A673 (cell line): Measurements from ENCODE around the gene TMEM43. TPM values are rescaled to one million over a fixed set of nuclear protein-coding genes. Genes with fewer than 3 reads are reported as not detected.

ENCODE experiments used
- BruUV-seq: library from RNA; stranded (reverse); fragments of 400-500 nt; replicated peaks from 2 replicates; lab custom pipeline; 2021; lab: Mats Ljungman, UMichigan
- CTCF ChIA-PET: fragments of 300-600 bp; sonication (Branson Sonifier 250); formaldehyde crosslinking; loops from one replicate; lab custom pipeline; 2022; ENCODE audit warnings: antibody characterized with exemption; lab: Charles Lee
- POLR2A ChIA-PET: fragments of 300-600 bp; sonication (Branson Sonifier 250); formaldehyde crosslinking; loops from one replicate; lab custom pipeline; 2022; ENCODE audit warnings: antibody characterized with exemption; ENCODE audit not compliant: low non-redundant PET; lab: Charles Lee
- DNase-seq: peaks from one replicate; pipeline ENCODE4 v3.0.0-alpha.2; 2015; ENCODE audit warnings: low spot score
- H3K27ac ChIP-seq: fragments of 200-600 bp; sonication (generic); 2 replicates; pipeline ENCODE4 v1.5.1; 2016; ENCODE audit warnings: mixed run types, low read depth, mild to moderate bottlenecking, mixed read lengths, antibody characterized with exemption, low read length; ENCODE audit not compliant: poor library complexity, severe bottlenecking
- H3K27me3 ChIP-seq: fragments of 200-600 bp; sonication (generic); replicated peaks from 2 replicates; pipeline ENCODE4 v1.6.1; 2017; ENCODE audit warnings: mixed run types, low read depth, mild to moderate bottlenecking, mixed read lengths, antibody characterized with exemption, low read length; ENCODE audit not compliant: insufficient read depth, poor library complexity
- H3K36me3 ChIP-seq: fragments of 200-600 bp; sonication (generic); 2 replicates; pipeline ENCODE4 v1.6.1; 2016; ENCODE audit warnings: mixed run types, mild to moderate bottlenecking, mixed read lengths, antibody characterized with exemption, low read length; ENCODE audit not compliant: insufficient read depth, poor library complexity, severe bottlenecking
- H3K4me1 ChIP-seq: fragments of 200-600 bp; sonication (generic); 2 replicates; pipeline ENCODE4 v1.6.1; 2017; ENCODE audit warnings: mixed run types, mild to moderate bottlenecking, mixed read lengths, antibody characterized with exemption, low read length; ENCODE audit not compliant: insufficient read depth, poor library complexity, severe bottlenecking
- H3K4me3 ChIP-seq: fragments of 200-600 bp; sonication (generic); 2 replicates; pipeline ENCODE4 v1.5.1; 2016; ENCODE audit warnings: low read depth, mixed run types, mild to moderate bottlenecking, mixed read lengths, low read length; ENCODE audit not compliant: poor library complexity, severe bottlenecking
- H3K9me3 ChIP-seq: fragments of 200-600 bp; sonication (generic); 2 replicates; pipeline ENCODE4 v1.6.1; 2016; ENCODE audit warnings: mixed run types, low read depth, mild to moderate bottlenecking, mixed read lengths, antibody characterized with exemption, low read length; ENCODE audit not compliant: poor library complexity, severe bottlenecking
- EZH2 ChIP-seq: fragments of 200-600 bp; sonication (generic); IDR thresholded peaks from 2 replicates; pipeline ENCODE4 v1.6.1; 2017; ENCODE audit warnings: borderline replicate concordance, low read depth, mild to moderate bottlenecking, mixed read lengths, antibody characterized with exemption, low read length; ENCODE audit not compliant: poor library complexity, severe bottlenecking
- intact Hi-C: fragments of 100-400 bp; cut with micrococcal nuclease; formaldehyde crosslinking; loops from one replicate; pipeline ENCODE4 v1.10.0; 2022; ENCODE audit not compliant: unreplicated experiment
- total RNA-seq: library from RNA; stranded (reverse); gene quantifications from 2 replicates; pipeline ENCODE4 v1.2.3, GENCODE V29; 2021
- TF ChIP-seq, protein P1 (sequence below): fragments of 300-800, 200-600 bp; sonication (generic); conservative IDR thresholded peaks from 2 replicates; pipeline ENCODE4 v1.5.1; 2017; ENCODE audit warnings: low read depth, mild to moderate bottlenecking, antibody characterized with exemption, low read length, moderate library complexity, mixed read lengths

TMEM43 gene
- total RNA-seq, 1 experiment from 2014 or later = 55.6 TPM

DNA sequence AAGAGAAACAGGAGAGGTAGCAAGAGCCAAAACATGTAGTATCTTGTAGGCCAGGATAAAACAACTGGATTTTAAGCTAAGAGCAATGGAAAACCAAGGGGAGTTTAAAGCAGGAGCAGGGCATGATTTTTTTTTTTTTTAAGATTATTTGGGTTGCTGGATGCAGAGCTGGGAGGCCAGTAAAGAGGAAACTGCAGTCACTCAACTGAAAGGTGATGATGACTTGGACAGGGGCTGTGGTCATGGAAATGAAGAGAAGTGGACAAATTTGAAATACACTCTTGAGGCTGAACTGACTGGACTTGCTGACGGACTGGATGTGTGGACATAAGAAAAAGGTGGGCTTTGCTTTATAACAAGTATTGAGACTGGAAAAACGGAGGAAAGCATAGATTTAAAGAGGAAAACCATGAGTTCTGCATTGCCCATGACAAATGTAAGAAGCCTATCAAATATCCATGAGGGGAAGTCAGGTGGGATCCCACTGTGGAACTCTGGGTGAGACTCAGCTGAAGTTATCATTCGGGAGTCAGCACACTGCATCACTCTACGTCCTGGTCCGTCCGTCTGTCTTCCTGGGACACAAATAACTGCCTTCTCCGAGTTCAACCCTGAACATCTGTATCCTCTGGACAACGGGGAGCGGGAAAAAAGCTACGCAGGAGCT lies 52.9 kb downstream of the TMEM43 start:
- ChIA-PET POLR2A (interaction anchor here (0.6 kb wide), 1 partner anchor 65 kb away, joined by 3 read pairs; no protein-coding TSS in a partner anchor), CTCF (interaction anchor here (1.4 kb wide), 1 partner anchor 26 kb away, joined by 6 read pairs; no protein-coding TSS in a partner anchor)
- DNase-seq = no peak
- TF ChIP-seq, protein P1, sequence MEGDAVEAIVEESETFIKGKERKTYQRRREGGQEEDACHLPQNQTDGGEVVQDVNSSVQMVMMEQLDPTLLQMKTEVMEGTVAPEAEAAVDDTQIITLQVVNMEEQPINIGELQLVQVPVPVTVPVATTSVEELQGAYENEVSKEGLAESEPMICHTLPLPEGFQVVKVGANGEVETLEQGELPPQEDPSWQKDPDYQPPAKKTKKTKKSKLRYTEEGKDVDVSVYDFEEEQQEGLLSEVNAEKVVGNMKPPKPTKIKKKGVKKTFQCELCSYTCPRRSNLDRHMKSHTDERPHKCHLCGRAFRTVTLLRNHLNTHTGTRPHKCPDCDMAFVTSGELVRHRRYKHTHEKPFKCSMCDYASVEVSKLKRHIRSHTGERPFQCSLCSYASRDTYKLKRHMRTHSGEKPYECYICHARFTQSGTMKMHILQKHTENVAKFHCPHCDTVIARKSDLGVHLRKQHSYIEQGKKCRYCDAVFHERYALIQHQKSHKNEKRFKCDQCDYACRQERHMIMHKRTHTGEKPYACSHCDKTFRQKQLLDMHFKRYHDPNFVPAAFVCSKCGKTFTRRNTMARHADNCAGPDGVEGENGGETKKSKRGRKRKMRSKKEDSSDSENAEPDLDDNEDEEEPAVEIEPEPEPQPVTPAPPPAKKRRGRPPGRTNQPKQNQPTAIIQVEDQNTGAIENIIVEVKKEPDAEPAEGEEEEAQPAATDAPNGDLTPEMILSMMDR = no peak
- TF ChIP-seq EZH2 = no peak
- TSS peak; percentile 57 for BruUV-seq
- Histone ChIP-seq H3K4me1 (peaks cover 18% of the 10 kb centered on the region), H3K4me3 (peak overlapping the region; percentile 62), H3K27me3 (no peaks in the 10 kb centered on the region), H3K36me3 (peaks cover 19% of the 10 kb centered on the region), H3K9me3 (no peaks in the 10 kb centered on the region), H3K27ac (peak overlapping the region; percentile 94)
- intact Hi-C loops = loop anchor here (5.0 to 10.0 kb wide), 2 partner anchors 50 to 767 kb away; partner anchors contain the start of genes NR2C2 and TMEM43

DNA sequence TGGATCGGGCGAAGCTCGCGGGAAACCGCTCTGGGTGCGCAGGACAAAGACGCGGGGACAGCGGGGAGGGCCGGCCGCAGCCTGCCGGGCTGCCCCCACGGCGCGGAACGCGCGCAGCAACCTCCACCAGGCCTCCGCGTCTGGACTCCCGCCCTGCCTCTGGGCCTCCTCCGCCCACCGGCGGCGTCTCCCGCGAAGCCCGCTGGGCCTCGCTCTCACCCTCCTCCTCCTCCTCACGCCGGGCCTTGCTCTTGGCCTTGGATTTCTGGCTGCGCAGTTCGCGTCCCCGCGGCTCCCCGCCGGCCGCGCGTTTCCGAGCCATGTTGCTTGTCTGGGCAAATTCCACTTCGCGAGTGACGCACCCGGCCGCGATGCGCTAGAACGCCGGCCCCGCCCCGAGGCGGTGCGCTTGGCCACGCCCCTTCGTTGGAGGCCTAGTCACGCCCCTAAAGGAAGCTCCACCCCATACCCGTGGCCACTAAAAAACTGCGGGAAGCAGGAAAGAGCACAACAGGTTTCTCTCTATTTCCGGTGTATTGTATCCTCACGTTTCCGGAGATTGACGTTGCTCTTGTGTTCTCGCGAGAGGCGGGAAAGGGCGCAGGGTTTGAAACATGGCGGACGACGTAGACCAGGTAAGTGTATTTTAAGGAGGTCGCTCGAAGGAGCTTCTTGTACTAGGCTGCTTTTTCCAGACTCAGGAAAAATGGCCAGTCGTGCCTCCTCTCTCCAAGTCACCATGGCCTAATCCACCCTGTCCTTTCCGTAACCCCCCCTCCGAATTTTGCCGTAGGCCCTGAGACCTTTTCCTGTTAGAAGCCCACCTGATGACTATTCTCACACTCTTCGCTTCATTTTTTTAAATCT lies 53.6 kb downstream of the TMEM43 start, which contains the start of the genes LSM3 and XPC:
TSS of gene LSM3 (plus strand) at position 571 of the 867 bp plus-strand sequence. CDS start at position 615, 44 bp downstream.
TSS of gene XPC (minus strand) at position 355 of the 867 bp plus-strand sequence. CDS start at position 322, 33 bp downstream.
- no peak for TF ChIP-seq EZH2
- TF ChIP-seq, protein P1 = no peak

DNA sequence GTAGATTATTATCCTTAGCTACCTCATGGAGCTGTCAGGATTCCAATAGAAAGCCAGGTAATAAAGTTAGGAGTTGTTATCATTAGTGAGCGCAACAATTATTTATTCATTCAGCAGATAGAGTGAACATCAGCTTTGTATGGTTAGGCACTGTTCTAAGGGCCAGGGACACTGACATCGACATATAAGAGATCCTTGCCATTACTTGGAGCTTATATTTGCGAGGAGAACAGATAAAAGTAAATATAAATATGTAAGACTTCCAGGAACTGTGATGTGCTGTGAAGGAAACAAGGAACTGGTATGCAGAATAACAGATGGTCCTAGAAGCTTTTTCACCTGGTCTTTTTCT lies 54.2 kb downstream of the TMEM43 start:
- Histone ChIP-seq H3K9me3 (no peaks in the 10 kb centered on the region), H3K27me3 (no peaks in the 10 kb centered on the region), H3K4me1 (peaks cover 16% of the 10 kb centered on the region), H3K27ac (peak overlapping the region; percentile 94), H3K4me3 (peak overlapping the region; percentile 62), H3K36me3 (peaks cover 30% of the 10 kb centered on the region)
- BruUV-seq = TSS peak; percentile 80
- ChIA-PET CTCF (interaction anchor here (1.4 kb wide), 1 partner anchor 24 kb away, joined by 6 read pairs; no protein-coding TSS in a partner anchor), POLR2A (interaction anchor here (0.5 to 0.6 kb wide), 2 partner anchors 9 to 25 kb away, joined by 3 read pairs; no protein-coding TSS in a partner anchor)
- no peak for DNase-seq
- intact Hi-C loops = loop anchor here (5.0 to 10.0 kb wide), 2 partner anchors 52 to 766 kb away; partner anchors contain the start of genes NR2C2 and TMEM43
- TF ChIP-seq, protein P1 = no peak
- TF ChIP-seq EZH2 = no peak

More for the DNA sequence above, 53.6 kb downstream of the TMEM43 start, which contains the start of the genes LSM3 and XPC:
- H3K27ac ChIP-seq = peak within 1 kb of the TSS; percentile 94
- peaks cover 24% of the 10 kb centered on the region for H3K36me3 ChIP-seq
- H3K9me3 ChIP-seq = no peaks in the 10 kb centered on the region
- H3K4me3 ChIP-seq = peak within 1 kb of the TSS; percentile 62
- no peaks in the 10 kb centered on the region for H3K27me3 ChIP-seq
- POLR2A ChIA-PET = interaction anchor here (0.5 to 0.7 kb wide), 5 partner anchors 10 to 224 kb away, joined by 3 to 5 read pairs (median 3); partner anchors contain the start of gene SLC6A6
- CTCF ChIA-PET = interaction anchor here (1.4 kb wide), 1 partner anchor 25 kb away, joined by 6 read pairs; no protein-coding TSS in a partner anchor
- BruUV-seq = no TSS peak
- H3K4me1 ChIP-seq = peaks cover 16% of the 10 kb centered on the region
- intact Hi-C loops = loop anchor here (5.0 to 10.0 kb wide), 2 partner anchors 51 to 766 kb away; partner anchors contain the start of genes NR2C2 and TMEM43
- DNase-seq = peak; percentile 99
